GM23248 (cell line): ENCODE measurements around the gene LUM. TPM values are rescaled to one million over a fixed set of nuclear protein-coding genes. Genes with fewer than 3 reads are reported as not detected.
"Not testable (repeated sequence)": the region's sequence is repeated elsewhere in the genome, so short reads cannot be mapped to it uniquely, and the experiment has no call there.

Experiments
- DNase-seq: peaks from one replicate; pipeline ENCODE4 v3.0.0-alpha.2; 2015
- H2AFZ ChIP-seq: fragments of 200-600 bp; sonication (generic); 2 replicates; pipeline ENCODE4 v1.6.1; 2016; ENCODE audit warnings: antibody characterized with exemption
- H3F3A ChIP-seq: fragments of 200-600 bp; sonication (generic); 2 replicates; pipeline ENCODE4 v1.6.1; 2016; ENCODE audit warnings: mild to moderate bottlenecking, antibody characterized with exemption, mixed run types; ENCODE audit not compliant: insufficient read depth
- H3K27ac ChIP-seq: fragments of 200-600 bp; sonication (generic); 2 replicates; pipeline ENCODE4 v1.5.1; 2016; ENCODE audit warnings: mild to moderate bottlenecking
- H3K27me3 ChIP-seq: fragments of 200-600 bp; sonication (generic); replicated peaks from 2 replicates; pipeline ENCODE4 v1.6.1; 2016; ENCODE audit warnings: mild to moderate bottlenecking; ENCODE audit not compliant: insufficient read depth
- H3K36me3 ChIP-seq: fragments of 200-600 bp; sonication (generic); 2 replicates; pipeline ENCODE4 v1.6.1; 2016; ENCODE audit warnings: low read depth, mild to moderate bottlenecking
- H3K4me1 ChIP-seq: fragments of 200-600 bp; sonication (generic); 2 replicates; pipeline ENCODE4 v1.6.1; 2016; ENCODE audit warnings: mild to moderate bottlenecking; ENCODE audit not compliant: insufficient read depth
- H3K4me2 ChIP-seq: fragments of 200-600 bp; sonication (generic); one replicate; pipeline ENCODE4 v1.6.1; 2016; ENCODE audit warnings: mild to moderate bottlenecking; ENCODE audit not compliant: unreplicated experiment
- H3K4me3 ChIP-seq: fragments of 200-600 bp; sonication (generic); 2 replicates; pipeline ENCODE4 v1.5.1; 2016; ENCODE audit warnings: mild to moderate bottlenecking
- H3K79me2 ChIP-seq: fragments of 200-600 bp; sonication (generic); 2 replicates; pipeline ENCODE4 v1.6.1; 2016; ENCODE audit warnings: mild to moderate bottlenecking; ENCODE audit not compliant: insufficient read depth
- H3K9ac ChIP-seq: fragments of 200-600 bp; sonication (generic); 2 replicates; pipeline ENCODE4 v1.6.1; 2016; ENCODE audit warnings: mild to moderate bottlenecking
- H3K9me2 ChIP-seq: fragments of 200-600 bp; sonication (generic); 2 replicates; pipeline ENCODE4 v1.6.1; 2016; ENCODE audit warnings: mixed run types, mild to moderate bottlenecking, moderate library complexity; ENCODE audit not compliant: insufficient read depth
- H3K9me3 ChIP-seq: fragments of 200-600 bp; sonication (generic); one replicate; pipeline ENCODE4 v1.6.1; 2017; ENCODE audit warnings: low read depth
- H4K20me1 ChIP-seq: fragments of 200-600 bp; sonication (generic); 2 replicates; pipeline ENCODE4 v1.6.0; 2016; ENCODE audit not compliant: insufficient read depth
- EZH2 ChIP-seq: fragments of 200-600 bp; sonication (generic); IDR thresholded peaks from 2 replicates; pipeline ENCODE4 v1.6.1; 2018; ENCODE audit warnings: antibody characterized with exemption, mild to moderate bottlenecking; ENCODE audit not compliant: insufficient read depth, poor library complexity, severe bottlenecking
- EZH2phosphoT487 ChIP-seq: fragments of 200-600 bp; sonication (generic); IDR thresholded peaks from 2 replicates; pipeline ENCODE4 v1.6.1; 2018; ENCODE audit warnings: antibody characterized with exemption, moderate library complexity, mild to moderate bottlenecking, low read depth; ENCODE audit not compliant: insufficient read depth
- WGBS, 2 experiments: methylation state at CpG; one replicate each; pipeline ENCODE4 v1.1.6; 2015 to 2017; ENCODE audit warnings: low lambda C conversion rate in 2 of 2, low coverage in 1 of 2; ENCODE audit errors: missing lambda C conversion rate in 2 of 2; 5-methylcytosine and 5-hydroxymethylcytosine counted together
- in situ Hi-C: fragments of 300-500 bp; cut with MboI; formaldehyde crosslinking; loops from 2 replicates; pipeline ENCODE4 v1.15.0; 2020
- polyA plus RNA-seq: library from polyadenylated mRNA; unstranded; fragments of >200 nt; fragmentation: Nextera tagmentation; extraction: Ambion mirVana; gene quantifications from 2 replicates; pipeline ENCODE4 v1.2.1, GENCODE V29; 2016
- total RNA-seq: library from RNA; depleted of rRNA; stranded (reverse); fragments of >200 nt; shearing (Covaris generic); gene quantifications from 2 replicates; pipeline ENCODE4 v1.2.3, GENCODE V29; 2014

Gene LUM
- total and polyA plus RNA-seq, 2 experiments from 2014 or later, result 573 to 584 TPM

DNA sequence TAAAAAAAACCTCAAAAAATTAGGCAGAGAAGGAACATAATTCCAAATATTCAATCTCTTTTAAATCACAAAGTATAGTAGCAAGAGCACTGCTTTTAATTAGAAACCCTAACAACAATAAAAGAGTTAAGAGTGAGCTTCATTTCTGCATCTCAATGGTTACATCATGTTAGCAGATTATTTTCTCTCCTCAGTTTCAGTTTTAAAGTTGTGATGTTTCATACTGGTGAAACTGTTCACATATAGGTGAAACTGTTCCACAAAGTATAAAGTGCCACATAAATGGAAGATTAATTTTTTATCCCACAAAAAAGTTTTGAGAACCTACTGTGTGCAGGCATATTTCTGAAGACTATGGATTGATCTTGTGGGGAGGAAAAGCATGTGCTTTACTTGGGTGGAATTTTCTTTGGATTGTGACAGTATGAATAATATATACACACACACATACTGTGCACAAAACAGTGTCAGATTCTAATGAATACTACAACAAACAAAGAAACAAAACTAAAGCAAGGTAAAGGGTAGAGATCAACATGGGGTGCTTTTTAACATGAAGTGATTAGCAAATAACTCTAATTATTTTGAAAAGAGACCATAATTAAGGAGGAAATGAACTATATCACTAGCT lies 17.1 kb downstream of the LUM start:
- peak; percentile 46 for DNase-seq
- no peaks in the 10 kb centered on the region for H3K36me3 ChIP-seq
- peak overlapping the region; percentile 40 for H3K4me3 ChIP-seq
- H4K20me1 ChIP-seq, result no peaks in the 10 kb centered on the region
- no peaks in the 10 kb centered on the region for H3K79me2 ChIP-seq
- H2AFZ ChIP-seq, result peak overlapping the region; percentile 67
- no peak overlapping the region for H3K27ac ChIP-seq
- peak overlapping the region; percentile 75 for H3K4me2 ChIP-seq
- in situ Hi-C loops, result no loop called here
- TF ChIP-seq EZH2phosphoT487, result no peak
- no peak for TF ChIP-seq EZH2
- H3K9me2 ChIP-seq, result no peaks in the 10 kb centered on the region
- H3K9me3 ChIP-seq, result no peaks in the 10 kb centered on the region
- H3F3A ChIP-seq, result peaks cover 10% of the 10 kb centered on the region; the same call in 1 of the 2 replicates
- peak overlapping the region; percentile 34; the same call in 1 of the 2 replicates for H3K9ac ChIP-seq
- peaks cover 23% of the 10 kb centered on the region for H3K4me1 ChIP-seq
- H3K27me3 ChIP-seq, result no peaks in the 10 kb centered on the region

DNA sequence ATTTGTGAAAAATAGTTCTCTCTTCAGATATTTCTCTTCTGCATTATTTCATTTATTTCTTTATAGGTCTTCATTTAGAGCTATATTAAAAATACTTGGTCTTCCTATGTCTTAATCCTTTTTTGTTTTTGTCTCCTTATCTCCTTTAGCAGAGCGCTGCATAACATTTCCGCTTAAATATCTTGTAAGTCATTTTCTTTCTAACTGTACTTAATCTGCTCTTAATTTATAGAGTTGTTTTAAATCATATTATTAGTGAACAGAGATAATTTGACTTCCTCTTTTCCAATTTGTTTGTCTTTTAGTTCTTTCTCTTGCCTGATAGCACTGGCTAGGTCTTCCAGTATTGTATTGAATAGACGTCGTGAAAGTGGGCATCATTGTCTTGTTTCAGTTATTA lies 18.0 kb downstream of the LUM start:
- WGBS, 2 experiments, result 58 to 63% methylated on average over 4 of the region's 4 CpGs
- H2AFZ ChIP-seq, result peak overlapping the region; percentile 67

DNA sequence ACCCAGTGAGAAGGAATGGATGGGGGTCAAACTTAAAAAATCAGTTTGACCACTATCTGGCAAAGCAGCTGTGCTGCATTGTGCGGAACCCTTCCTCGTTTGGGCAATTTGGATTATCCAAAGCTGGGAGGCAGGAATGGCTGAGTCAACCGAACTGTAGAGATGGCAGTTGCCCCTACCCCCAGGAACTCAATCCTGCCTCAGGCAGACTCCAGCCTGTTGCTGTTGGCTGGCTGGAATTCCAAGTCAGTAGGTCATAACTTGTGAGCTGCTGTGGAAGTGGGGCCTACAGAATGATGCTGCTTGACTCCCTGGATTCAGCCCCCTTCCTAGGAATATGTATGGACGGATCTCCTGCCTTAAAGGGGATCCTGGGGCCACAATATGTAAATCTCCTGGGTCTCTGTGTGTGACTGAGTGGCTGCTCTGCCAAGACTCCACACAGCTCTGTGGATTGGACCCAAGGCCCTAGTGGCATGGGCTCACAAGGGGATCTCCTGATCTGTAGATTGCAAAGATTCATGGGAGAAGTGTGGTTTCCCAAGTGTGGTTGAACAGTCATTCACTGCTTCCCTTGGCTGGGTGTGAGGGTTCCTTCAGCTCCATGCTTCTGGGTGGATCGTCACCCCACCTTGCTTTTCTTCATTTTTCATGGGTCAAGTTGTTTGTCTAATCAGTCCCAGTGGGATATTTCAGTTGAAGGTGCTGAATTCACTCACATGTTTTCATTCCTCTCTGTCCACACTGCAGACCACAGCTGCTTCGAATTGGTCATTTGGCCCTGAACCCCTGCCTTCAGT lies 19.2 kb downstream of the LUM start:
- no peak overlapping the region for H3K27ac ChIP-seq
- no peak overlapping the region for H3K9ac ChIP-seq
- no peak overlapping the region for H3K4me3 ChIP-seq
- no peak overlapping the region for H2AFZ ChIP-seq
- no peaks in the 10 kb centered on the region for H3K9me3 ChIP-seq
- no peaks in the 10 kb centered on the region for H3K27me3 ChIP-seq
- 77% methylated on average over 6 of the region's 6 CpGs for WGBS, 2 experiments
- no peaks in the 10 kb centered on the region for H3K9me2 ChIP-seq
- H4K20me1 ChIP-seq, result no peaks in the 10 kb centered on the region
- peaks cover 12% of the 10 kb centered on the region; the same call in 1 of the 2 replicates for H3K4me1 ChIP-seq
- DNase-seq, result no peak
- in situ Hi-C loops, result no loop called here
- H3K79me2 ChIP-seq, result no peaks in the 10 kb centered on the region
- H3F3A ChIP-seq, result no peaks in the 10 kb centered on the region
- no peaks in the 10 kb centered on the region for H3K36me3 ChIP-seq
- TF ChIP-seq EZH2, result no peak
- H3K4me2 ChIP-seq, result no peak overlapping the region

More for the DNA sequence above, 18.0 kb downstream of the LUM start:
- in situ Hi-C loops, result no loop called here
- H3K4me2 ChIP-seq, result peak overlapping the region; percentile 75
- H3K27me3 ChIP-seq, result no peaks in the 10 kb centered on the region
- no peak for DNase-seq
- no peak overlapping the region for H3K27ac ChIP-seq
- H3F3A ChIP-seq, result peaks cover 4% of the 10 kb centered on the region; the same call in 1 of the 2 replicates
- no peaks in the 10 kb centered on the region for H4K20me1 ChIP-seq
- H3K9me2 ChIP-seq, result no peaks in the 10 kb centered on the region
- no peaks in the 10 kb centered on the region for H3K36me3 ChIP-seq
- peak overlapping the region; percentile 34; the same call in 1 of the 2 replicates for H3K9ac ChIP-seq
- H3K4me1 ChIP-seq, result peaks cover 16% of the 10 kb centered on the region
- H3K9me3 ChIP-seq, result no peaks in the 10 kb centered on the region
- TF ChIP-seq EZH2phosphoT487, result no peak
- TF ChIP-seq EZH2, result no peak
- H3K4me3 ChIP-seq, result no peak overlapping the region; the same call in 1 of the 2 replicates
- no peaks in the 10 kb centered on the region for H3K79me2 ChIP-seq

DNA sequence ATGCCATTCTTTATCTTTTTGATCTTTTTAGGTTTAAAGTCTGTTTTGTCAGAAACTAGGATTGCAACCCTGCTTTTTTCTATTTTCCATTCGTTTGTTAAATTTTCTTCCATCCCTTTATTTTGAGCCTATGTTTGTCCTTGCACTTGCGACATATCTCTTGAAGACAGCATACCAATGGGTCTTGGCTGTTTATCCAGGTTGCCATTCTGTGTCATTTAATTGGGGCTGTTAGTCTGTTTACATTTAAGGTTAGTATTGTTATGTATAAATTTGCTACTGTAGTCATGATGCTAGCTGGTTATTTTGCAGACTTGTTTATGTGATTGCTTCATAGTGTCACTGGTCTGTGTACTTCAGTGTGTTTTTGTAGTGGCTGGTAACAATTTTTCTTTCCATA lies 21.3 kb downstream of the LUM start:
- H3K9ac ChIP-seq, H3F3A ChIP-seq, H3K4me2 ChIP-seq, H3K4me3 ChIP-seq, H3K36me3 ChIP-seq, H3K27me3 ChIP-seq, H3K79me2 ChIP-seq, H3K27ac ChIP-seq, H2AFZ ChIP-seq, H3K9me3 ChIP-seq, DNase-seq, H3K9me2 ChIP-seq, in situ Hi-C loops, H4K20me1 ChIP-seq: not testable (repeated sequence)
- WGBS, 2 experiments, result 78 to 92% methylated on average over 2 of the region's 2 CpGs
- peaks cover 12% of the 10 kb centered on the region; the same call in 1 of the 2 replicates for H3K4me1 ChIP-seq
